A549 (cell line): ENCODE data around the gene SLC27A2. TPM values are rescaled to one million over a fixed set of nuclear protein-coding genes. Genes with fewer than 3 reads are reported as not detected.

Source experiments
- ATAC-seq, 2 experiments: fragments of 200-7000 bp in 1 of 2; fragments of >200 bp in 1 of 2; cut with Nextera tagmentation in 1 of 2; cut with Tn5 transposase in 1 of 2; 3 replicates each; pipeline versions ENCODE4 v1.8.0 to v1.9.1; 2018 to 2020; ENCODE audit warnings: mild to moderate bottlenecking in 1 of 2, moderate library complexity in 1 of 2
- CTCF ChIA-PET: fragments of 300-600 bp; sonication (Branson Sonifier 250); formaldehyde crosslinking; extraction: SDS; loops from one replicate; lab custom pipeline; 2021; ENCODE audit warnings: antibody characterized with exemption, inconsistent platforms; lab: Yijun Ruan, JAX
- POLR2A ChIA-PET: fragments of 350-600 bp; formaldehyde crosslinking; extraction: SDS; loops from one replicate; lab custom pipeline; 2021; ENCODE audit warnings: antibody characterized with exemption, inconsistent platforms; lab: Yijun Ruan, JAX
- DNase-seq, 2 experiments: peaks; one replicate each; pipeline versions ENCODE4 v3.0.0 to v3.0.0-alpha.2; 2011 to 2016; ENCODE audit warnings: low read depth in 1 of 2, low spot score in 1 of 2
- FAIRE-seq: peaks from 2 replicates; lab custom pipeline; 2011; peaks lifted over from hg19 to GRCh38; lab: Jason Lieb, UNC
- H3K27ac ChIP-seq, 2 experiments: fragments of >200 bp; sonication (Bioruptor Twin); formaldehyde crosslinking; 3 replicates each; pipeline ENCODE4 v1.5.1; 2016 to 2017
- H3K4me1 ChIP-seq: fragments of >200 bp; sonication (Bioruptor Twin); formaldehyde crosslinking; 3 replicates; pipeline ENCODE4 v1.6.1; 2016
- H3K4me2 ChIP-seq: fragments of >200 bp; sonication (Bioruptor Twin); formaldehyde crosslinking; 3 replicates; pipeline ENCODE4 v1.6.1; 2016
- H3K4me3 ChIP-seq: fragments of >200 bp; sonication (Bioruptor Twin); formaldehyde crosslinking; 3 replicates; pipeline ENCODE4 v1.5.1; 2016
- H3K9me3 ChIP-seq: fragments of >200 bp; sonication (Bioruptor Twin); formaldehyde crosslinking; 3 replicates; pipeline ENCODE4 v1.6.1; 2016
- BHLHE40 ChIP-seq: IDR thresholded peaks from 2 replicates; pipeline ENCODE4 v1.6.1; 2012; ENCODE audit warnings: low read depth, low read length, inconsistent platforms
- CBX2 ChIP-seq: fragments of 200-600 bp; sonication (generic); IDR thresholded peaks from 2 replicates; pipeline ENCODE4 v1.6.1; 2016; ENCODE audit warnings: low read depth, mild to moderate bottlenecking, borderline replicate concordance
- CBX8 ChIP-seq: fragments of 200-600 bp; sonication (generic); IDR thresholded peaks from 2 replicates; pipeline ENCODE4 v1.6.1; 2016
- CEBPB ChIP-seq, 2 experiments: fragments of >200 bp in 1 of 2; sonication (Bioruptor Twin) in 1 of 2; formaldehyde crosslinking in 1 of 2; IDR thresholded peaks; 2 replicates each; pipeline ENCODE4 v1.6.1; 2012 to 2016
- CHD4 ChIP-seq: fragments of 200-600 bp; sonication (generic); IDR thresholded peaks from 2 replicates; pipeline ENCODE4 v1.6.1; 2016; ENCODE audit warnings: antibody characterized with exemption, mild to moderate bottlenecking, borderline replicate concordance
- EP300 ChIP-seq, 2 experiments: fragments of >200 bp; sonication (Bioruptor Twin); formaldehyde crosslinking; IDR thresholded peaks; 2 replicates in 1 of 2; 3 replicates in 1 of 2; pipeline ENCODE4 v1.6.1; 2016 to 2017
- ESRRA ChIP-seq: fragments of 150-350 bp; IDR thresholded peaks from 2 replicates; pipeline ENCODE4 v1.6.1; 2014; ENCODE audit warnings: mild to moderate bottlenecking, low read length, borderline replicate concordance
- FOXS1 ChIP-seq: fragments of 250-450 bp; sonication (Bioruptor Pico); IDR thresholded peaks from 2 replicates; pipeline ENCODE4 v1.5.0; 2020; ENCODE audit warnings: mild to moderate bottlenecking, moderate library complexity
- HDAC2 ChIP-seq: fragments of 200-600 bp; sonication (generic); IDR thresholded peaks from 2 replicates; pipeline ENCODE4 v1.6.1; 2016
- HEYL ChIP-seq: fragments of 250-450 bp; sonication (Bioruptor Pico); IDR thresholded peaks from 2 replicates; pipeline ENCODE4 v1.8.0; 2021; ENCODE audit warnings: mild to moderate bottlenecking, moderate library complexity
- HOXA7 ChIP-seq: fragments of 250-450 bp; sonication (Bioruptor Pico); IDR thresholded peaks from 2 replicates; pipeline ENCODE4 v1.5.0; 2020; ENCODE audit warnings: mild to moderate bottlenecking, moderate library complexity
- JUN ChIP-seq, 2 experiments: fragments of >200 bp; sonication (Bioruptor Twin); formaldehyde crosslinking; IDR thresholded peaks; 2 replicates in 1 of 2; 3 replicates in 1 of 2; pipeline ENCODE4 v1.6.1; 2016 to 2017
- JUNB ChIP-seq: fragments of >200 bp; sonication (Bioruptor Twin); formaldehyde crosslinking; IDR thresholded peaks from 2 replicates; pipeline ENCODE4 v1.6.1; 2016
- MAFK ChIP-seq: fragments of 450-650 bp; IDR thresholded peaks from 2 replicates; pipeline ENCODE4 v1.6.1; 2014; ENCODE audit not compliant: partially characterized antibody
- NFE2L2 ChIP-seq: fragments of 150-350 bp; conservative IDR thresholded peaks from 2 replicates; pipeline ENCODE4 v1.6.1; 2014; ENCODE audit warnings: low read length
- PHF8 ChIP-seq: fragments of 200-600 bp; sonication (generic); IDR thresholded peaks from 2 replicates; pipeline ENCODE4 v1.6.1; 2016; ENCODE audit warnings: low read depth, mild to moderate bottlenecking, antibody characterized with exemption, moderate library complexity, borderline replicate concordance
- POLR2AphosphoS2 ChIP-seq: conservative IDR thresholded peaks from 2 replicates; pipeline ENCODE4 v1.6.1; 2012; ENCODE audit warnings: low read length, improper control_type of control experiment, inconsistent platforms
- RAD21 ChIP-seq, 2 experiments: fragments of >200 bp in 1 of 2; sonication (Bioruptor Twin) in 1 of 2; formaldehyde crosslinking in 1 of 2; IDR thresholded peaks in 1 of 2; conservative IDR thresholded peaks in 1 of 2; 2 replicates in 1 of 2; 3 replicates in 1 of 2; pipeline ENCODE4 v1.6.1; 2012 to 2018; ENCODE audit warnings: inconsistent platforms in 1 of 2
- RFX5 ChIP-seq: fragments of 450-650 bp; IDR thresholded peaks from 2 replicates; pipeline ENCODE4 v1.7.1; 2014; ENCODE audit warnings: antibody characterized with exemption, mild to moderate bottlenecking, moderate library complexity
- SMC3 ChIP-seq: fragments of >200 bp; sonication (Bioruptor Twin); formaldehyde crosslinking; IDR thresholded peaks from 3 replicates; pipeline ENCODE4 v1.6.1; 2018; ENCODE audit warnings: inconsistent platforms
- SREBF2 ChIP-seq: fragments of 450-650 bp; IDR thresholded peaks from 2 replicates; pipeline ENCODE4 v1.6.1; 2014; ENCODE audit warnings: mild to moderate bottlenecking, moderate library complexity
- ZNF302 ChIP-seq: fragments of 250-450 bp; sonication (Bioruptor Pico); IDR thresholded peaks from 2 replicates; pipeline ENCODE4 v1.9.0; 2021; ENCODE audit warnings: inconsistent platforms, mild to moderate bottlenecking, moderate library complexity
- ZSCAN20 ChIP-seq: fragments of 250-450 bp; sonication (Bioruptor Pico); IDR thresholded peaks from 2 replicates; pipeline ENCODE4 v1.8.0; 2022; ENCODE audit warnings: mild to moderate bottlenecking, moderate library complexity
- whole genome bisulfite sequencing: methylation state at CpG from one replicate; pipeline ENCODE4 v1.1.6; 2017; ENCODE audit errors: missing lambda C conversion rate; 5-methylcytosine and 5-hydroxymethylcytosine counted together
- polyA plus RNA-seq, 4 experiments: library from polyadenylated mRNA; depleted of rRNA in 3 of 4; stranded (reverse); fragments of >200 nt; fragmentation: RNase III in 1 of 4; extraction: RNeasy Plus Mini Kit Qiagen cat#74134 plus additional on column Dnase treatment in 1 of 4; gene quantifications; 2 replicates in 3 of 4; 3 replicates in 1 of 4; pipeline ENCODE4 v1.2.3, GENCODE V29; 2011 to 2017
- TF ChIP-seq, protein P1 (sequence below): fragments of >200 bp; sonication (Bioruptor Twin); formaldehyde crosslinking; IDR thresholded peaks from 3 replicates; pipeline ENCODE4 v1.5.1; 2016
- TF ChIP-seq, protein P2 (sequence below): IDR thresholded peaks from 2 replicates; pipeline ENCODE4 v1.6.1; 2012
- TF ChIP-seq, protein P3 (sequence below): IDR thresholded peaks from 2 replicates; pipeline ENCODE4 v1.6.1; 2012; ENCODE audit warnings: low read depth, borderline replicate concordance
- TF ChIP-seq, protein P4 (sequence below): fragments of 250-450 bp; sonication (Bioruptor Pico); IDR thresholded peaks from 2 replicates; pipeline ENCODE4 v1.5.0; 2020; ENCODE audit warnings: low read depth, mild to moderate bottlenecking, moderate library complexity

The SLC27A2 gene
- polyA plus RNA-seq, 2 of the 4 experiments (the other 2 are of a cell fraction), result 36.0 to 44.1 TPM

DNA sequence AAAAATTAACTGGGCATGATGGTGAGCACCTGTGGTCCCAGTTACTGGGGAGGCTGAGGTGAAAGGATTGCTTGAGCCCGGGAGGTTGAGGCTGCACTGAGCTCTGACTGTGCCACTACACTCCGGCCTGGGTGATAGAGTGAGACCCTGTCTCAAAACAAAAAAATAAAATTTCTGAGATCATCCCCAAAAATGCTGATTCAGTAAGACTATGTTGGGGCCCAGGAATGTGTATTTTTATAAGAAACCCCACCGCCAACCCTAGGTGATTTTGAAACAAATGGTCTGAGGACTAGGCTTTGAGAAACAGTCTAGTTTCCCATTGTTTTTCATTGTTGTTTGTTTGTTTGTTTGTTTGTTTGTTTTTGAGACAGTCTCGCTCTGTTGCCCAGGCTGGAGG lies 4.1 kb downstream of the SLC27A2 start:
- WGBS, result 97% methylated on average over 4 of the region's 4 CpGs
- Histone ChIP-seq H3K4me1 (peaks cover 44% of the 10 kb centered on the region), H3K9me3 (no peaks in the 10 kb centered on the region), H3K4me2 (no peak overlapping the region), H3K4me3 (no peak overlapping the region), H3K27ac (no peak overlapping the region)
- ChIA-PET CTCF (interaction anchor here (0.7 to 10.0 kb wide), 5 partner anchors 19 to 300 kb away, joined by 3 to 87 read pairs (median 14); no protein-coding TSS in a partner anchor), POLR2A (interaction anchor here (1.0 kb wide), 1 partner anchor 35 kb away, joined by 5 read pairs; no protein-coding TSS in a partner anchor)
- no peak for ATAC-seq
- TF ChIP-seq EP300 (IDR thresholded peaks at IDR 0.05) (no peak), MAFK (peak; percentile 81)
- no peak for DNase-seq
- FAIRE-seq, result no peak

DNA sequence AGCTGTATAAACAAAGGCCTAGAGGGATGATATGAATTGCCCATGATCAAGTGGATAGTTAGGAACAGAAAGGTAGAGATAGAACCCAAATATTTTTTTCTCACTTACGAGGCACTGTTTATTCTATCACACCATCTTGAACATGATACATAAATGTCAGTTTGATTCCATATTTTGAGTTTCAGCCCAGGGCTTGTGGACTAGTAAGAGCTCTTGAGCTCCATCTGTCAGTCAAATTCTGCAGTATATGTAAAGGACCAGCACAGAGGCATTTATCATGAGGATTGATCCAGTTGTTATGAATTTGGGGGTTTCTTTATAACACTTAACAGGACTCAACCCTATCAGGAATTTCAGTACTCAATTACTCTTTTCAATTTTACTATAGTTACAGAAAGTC lies 4.8 kb downstream of the SLC27A2 start:
- TF ChIP-seq ZSCAN20 (CRISPR knock-in tag), result no peak
- TF ChIP-seq HEYL (CRISPR knock-in tag), result no peak
- no peak for TF ChIP-seq CEBPB (IDR thresholded peaks at IDR 0.05)
- no peak for TF ChIP-seq ZNF302 (CRISPR knock-in tag)
- TF ChIP-seq ESRRA, result no peak
- no peak for TF ChIP-seq PHF8
- peak in 1 of 2 experiments; percentile 31; a peak in 3 of 5 replicates for TF ChIP-seq RAD21 (conservative IDR thresholded peaks at IDR 0.05 in 1 of 2, IDR thresholded peaks at IDR 0.05 in 1 of 2)
- peak; percentile 50; the same call in 2 of the 3 replicates for TF ChIP-seq SMC3
- TF ChIP-seq BHLHE40, result no peak
- TF ChIP-seq, protein P1, sequence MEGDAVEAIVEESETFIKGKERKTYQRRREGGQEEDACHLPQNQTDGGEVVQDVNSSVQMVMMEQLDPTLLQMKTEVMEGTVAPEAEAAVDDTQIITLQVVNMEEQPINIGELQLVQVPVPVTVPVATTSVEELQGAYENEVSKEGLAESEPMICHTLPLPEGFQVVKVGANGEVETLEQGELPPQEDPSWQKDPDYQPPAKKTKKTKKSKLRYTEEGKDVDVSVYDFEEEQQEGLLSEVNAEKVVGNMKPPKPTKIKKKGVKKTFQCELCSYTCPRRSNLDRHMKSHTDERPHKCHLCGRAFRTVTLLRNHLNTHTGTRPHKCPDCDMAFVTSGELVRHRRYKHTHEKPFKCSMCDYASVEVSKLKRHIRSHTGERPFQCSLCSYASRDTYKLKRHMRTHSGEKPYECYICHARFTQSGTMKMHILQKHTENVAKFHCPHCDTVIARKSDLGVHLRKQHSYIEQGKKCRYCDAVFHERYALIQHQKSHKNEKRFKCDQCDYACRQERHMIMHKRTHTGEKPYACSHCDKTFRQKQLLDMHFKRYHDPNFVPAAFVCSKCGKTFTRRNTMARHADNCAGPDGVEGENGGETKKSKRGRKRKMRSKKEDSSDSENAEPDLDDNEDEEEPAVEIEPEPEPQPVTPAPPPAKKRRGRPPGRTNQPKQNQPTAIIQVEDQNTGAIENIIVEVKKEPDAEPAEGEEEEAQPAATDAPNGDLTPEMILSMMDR, result peak; percentile 25; the same call in 2 of the 3 replicates
- TF ChIP-seq SREBF2, result no peak
- TF ChIP-seq JUN (IDR thresholded peaks at IDR 0.05), result no peak
- no peak for TF ChIP-seq CHD4
- TF ChIP-seq, all 56 proteins: peak for 3
- peaks cover 40% of the 10 kb centered on the region for H3K4me1 ChIP-seq
- H3K4me3 ChIP-seq, result no peak overlapping the region
- WGBS, result 89% methylated on average over 1 of the region's 1 CpG
- CTCF ChIA-PET, result interaction anchor here (0.6 to 10.0 kb wide), 8 partner anchors 20 to 130 kb away, joined by 3 to 87 read pairs (median 4); no protein-coding TSS in a partner anchor
- no peak overlapping the region for H3K27ac ChIP-seq
- ATAC-seq, result no peak
- FAIRE-seq, result no peak
- DNase-seq, result no peak
- no peaks in the 10 kb centered on the region for H3K9me3 ChIP-seq
- POLR2A ChIA-PET, result interaction anchor here (1.0 kb wide), 1 partner anchor 36 kb away, joined by 5 read pairs; no protein-coding TSS in a partner anchor
- H3K4me2 ChIP-seq, result no peak overlapping the region

DNA sequence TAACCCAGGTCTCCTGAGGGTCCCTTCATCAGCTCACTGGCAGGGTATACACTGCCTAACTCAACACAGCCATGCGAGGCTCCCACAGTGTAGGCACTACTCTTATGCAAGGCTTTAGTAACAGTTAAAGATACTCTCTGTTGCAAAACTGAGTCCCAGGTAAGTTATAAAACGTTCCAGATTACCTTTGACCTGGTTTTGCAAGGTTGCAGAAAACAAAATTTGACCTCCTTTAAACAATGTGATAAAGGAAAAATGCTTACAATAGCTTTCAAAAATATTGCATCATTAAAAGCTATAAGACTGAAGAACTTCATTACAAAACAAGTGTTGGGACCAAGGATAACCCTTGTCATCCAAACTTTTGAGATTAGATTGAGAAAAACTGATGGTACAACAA lies 5.5 kb downstream of the SLC27A2 start:
- H3K4me2 ChIP-seq, result no peak overlapping the region
- H3K4me3 ChIP-seq, result no peak overlapping the region
- ATAC-seq (no peak), DNase-seq (no peak), FAIRE-seq (no peak)
- H3K4me1 ChIP-seq, result peaks cover 39% of the 10 kb centered on the region
- TF ChIP-seq MAFK (peak; percentile 76), HOXA7 (CRISPR knock-in tag) (no peak), CBX2 (no peak)
- ChIA-PET CTCF (interaction anchor here (0.7 to 10.0 kb wide), 10 partner anchors 21 to 130 kb away, joined by 3 to 87 read pairs (median 4); no protein-coding TSS in a partner anchor), POLR2A (interaction anchor here (0.7 kb wide), 1 partner anchor 1194 kb away, joined by 3 read pairs; no protein-coding TSS in a partner anchor)
- H3K27ac ChIP-seq, result no peak overlapping the region
- WGBS, result 69% methylated on average over 2 of the region's 2 CpGs
- no peaks in the 10 kb centered on the region for H3K9me3 ChIP-seq

DNA sequence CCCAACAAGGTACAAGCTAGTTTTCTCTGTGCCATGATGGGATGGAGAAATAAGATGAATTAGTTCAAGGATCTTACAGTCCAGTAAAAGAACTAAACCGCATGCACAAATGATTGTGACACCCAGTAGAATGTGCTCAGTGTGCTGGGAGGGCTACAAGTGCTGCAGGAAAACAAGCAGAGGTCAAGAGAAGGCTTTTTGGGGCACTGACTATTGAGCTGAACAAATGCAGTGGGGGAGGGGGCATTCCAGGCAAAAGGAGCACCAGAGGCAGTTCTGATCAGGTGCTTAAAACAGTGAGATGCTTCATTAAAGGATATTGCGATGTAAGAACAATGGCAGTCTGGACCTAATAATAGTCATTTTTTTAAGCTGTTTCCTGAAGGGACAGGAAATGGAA lies 6.0 kb downstream of the SLC27A2 start:
- CTCF ChIA-PET, result interaction anchor here (0.7 to 10.0 kb wide), 9 partner anchors 21 to 129 kb away, joined by 3 to 87 read pairs (median 4); no protein-coding TSS in a partner anchor
- H3K4me3 ChIP-seq, result no peak overlapping the region
- peaks cover 37% of the 10 kb centered on the region for H3K4me1 ChIP-seq
- no peak for DNase-seq
- H3K4me2 ChIP-seq, result no peak overlapping the region
- FAIRE-seq, result no peak
- no peaks in the 10 kb centered on the region for H3K9me3 ChIP-seq
- POLR2A ChIA-PET, result interaction anchor here (0.7 kb wide), 1 partner anchor 1194 kb away, joined by 3 read pairs; no protein-coding TSS in a partner anchor
- 96% methylated on average over 2 of the region's 2 CpGs for WGBS
- H3K27ac ChIP-seq, result no peak overlapping the region
- ATAC-seq, result no peak
- TF ChIP-seq, protein P2, sequence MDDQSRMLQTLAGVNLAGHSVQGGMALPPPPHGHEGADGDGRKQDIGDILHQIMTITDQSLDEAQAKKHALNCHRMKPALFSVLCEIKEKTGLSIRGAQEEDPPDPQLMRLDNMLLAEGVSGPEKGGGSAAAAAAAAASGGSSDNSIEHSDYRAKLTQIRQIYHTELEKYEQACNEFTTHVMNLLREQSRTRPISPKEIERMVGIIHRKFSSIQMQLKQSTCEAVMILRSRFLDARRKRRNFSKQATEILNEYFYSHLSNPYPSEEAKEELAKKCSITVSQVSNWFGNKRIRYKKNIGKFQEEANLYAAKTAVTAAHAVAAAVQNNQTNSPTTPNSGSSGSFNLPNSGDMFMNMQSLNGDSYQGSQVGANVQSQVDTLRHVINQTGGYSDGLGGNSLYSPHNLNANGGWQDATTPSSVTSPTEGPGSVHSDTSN, result no peak
- TF ChIP-seq FOXS1 (CRISPR knock-in tag), result no peak
- TF ChIP-seq, protein P3, sequence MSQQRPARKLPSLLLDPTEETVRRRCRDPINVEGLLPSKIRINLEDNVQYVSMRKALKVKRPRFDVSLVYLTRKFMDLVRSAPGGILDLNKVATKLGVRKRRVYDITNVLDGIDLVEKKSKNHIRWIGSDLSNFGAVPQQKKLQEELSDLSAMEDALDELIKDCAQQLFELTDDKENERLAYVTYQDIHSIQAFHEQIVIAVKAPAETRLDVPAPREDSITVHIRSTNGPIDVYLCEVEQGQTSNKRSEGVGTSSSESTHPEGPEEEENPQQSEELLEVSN, result no peak
- TF ChIP-seq, protein P4, sequence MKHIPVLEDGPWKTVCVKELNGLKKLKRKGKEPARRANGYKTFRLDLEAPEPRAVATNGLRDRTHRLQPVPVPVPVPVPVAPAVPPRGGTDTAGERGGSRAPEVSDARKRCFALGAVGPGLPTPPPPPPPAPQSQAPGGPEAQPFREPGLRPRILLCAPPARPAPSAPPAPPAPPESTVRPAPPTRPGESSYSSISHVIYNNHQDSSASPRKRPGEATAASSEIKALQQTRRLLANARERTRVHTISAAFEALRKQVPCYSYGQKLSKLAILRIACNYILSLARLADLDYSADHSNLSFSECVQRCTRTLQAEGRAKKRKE, result no peak
- no peak for TF ChIP-seq CBX8
- TF ChIP-seq SMC3, result no peak
- TF ChIP-seq JUN (IDR thresholded peaks at IDR 0.05), result no peak
- no peak for TF ChIP-seq JUNB
- no peak for TF ChIP-seq HEYL (CRISPR knock-in tag)
- TF ChIP-seq HDAC2, result no peak
- TF ChIP-seq NFE2L2, result no peak
- no peak for TF ChIP-seq RFX5
- no peak for TF ChIP-seq POLR2AphosphoS2
